H9 (cell line): ENCODE data around the gene AMN. TPM values are rescaled to one million over a fixed set of nuclear protein-coding genes. Genes with fewer than 3 reads are reported as not detected.

ENCODE experiments used
- DNase-seq: peaks from one replicate; pipeline ENCODE4 v3.0.0-alpha.2; 2017
- H2AFZ ChIP-seq: one replicate; pipeline ENCODE4 v1.6.1; 2013; ENCODE audit warnings: mild to moderate bottlenecking, low read length, control low read depth, moderate library complexity
- H2AK5ac ChIP-seq: 2 replicates; pipeline ENCODE4 v1.6.1; 2013; ENCODE audit warnings: low read length, control low read depth, mixed read lengths; ENCODE audit not compliant: insufficient read length
- H2BK120ac ChIP-seq: one replicate; pipeline ENCODE4 v1.6.1; 2013; ENCODE audit warnings: low read depth, mild to moderate bottlenecking, low read length, control low read depth, inconsistent platforms; ENCODE audit not compliant: poor library complexity, severe bottlenecking
- H2BK12ac ChIP-seq: 2 replicates; pipeline ENCODE4 v1.6.1; 2013; ENCODE audit warnings: low read length, control low read depth, mixed read lengths, low read depth; ENCODE audit not compliant: insufficient read length
- H2BK15ac ChIP-seq: 2 replicates; pipeline ENCODE4 v1.6.1; 2013; ENCODE audit warnings: low read depth, low read length, control low read depth
- H2BK20ac ChIP-seq: one replicate; pipeline ENCODE4 v1.6.1; 2013; ENCODE audit warnings: low read depth, mild to moderate bottlenecking, low read length, control low read depth, inconsistent platforms; ENCODE audit not compliant: poor library complexity, severe bottlenecking
- H2BK5ac ChIP-seq: 2 replicates; pipeline ENCODE4 v1.6.1; 2013; ENCODE audit warnings: low read length, control low read depth, mixed read lengths; ENCODE audit not compliant: insufficient read length
- H3K14ac ChIP-seq: 2 replicates; pipeline ENCODE4 v1.6.1; 2013; ENCODE audit warnings: low read length, control low read depth; ENCODE audit not compliant: insufficient read depth
- H3K18ac ChIP-seq: 2 replicates; pipeline ENCODE4 v1.6.1; 2013; ENCODE audit warnings: low read depth, mild to moderate bottlenecking, mixed read lengths, low read length, control low read depth; ENCODE audit not compliant: insufficient read length
- H3K23ac ChIP-seq: 2 replicates; pipeline ENCODE4 v1.6.1; 2013; ENCODE audit warnings: low read length, control low read depth, mixed read lengths, low read depth; ENCODE audit not compliant: insufficient read length
- H3K23me2 ChIP-seq: 2 replicates; pipeline ENCODE4 v1.6.1; 2013; ENCODE audit warnings: low read depth, mild to moderate bottlenecking, mixed read lengths, low read length, control low read depth; ENCODE audit not compliant: insufficient read length, poor library complexity, severe bottlenecking
- H3K27ac ChIP-seq: 2 replicates; pipeline ENCODE4 v1.5.1; 2013; ENCODE audit warnings: low read length, control low read depth, mixed read lengths, low read depth; ENCODE audit not compliant: insufficient read length
- H3K27me3 ChIP-seq: 2 replicates; pipeline ENCODE4 v1.6.1; 2013; ENCODE audit warnings: low read length, control low read depth, inconsistent platforms; ENCODE audit not compliant: insufficient read depth
- H3K4ac ChIP-seq: 2 replicates; pipeline ENCODE4 v1.6.1; 2013; ENCODE audit warnings: low read depth, mild to moderate bottlenecking, control low read depth, inconsistent platforms, low read length, moderate library complexity
- H3K4me1 ChIP-seq: 2 replicates; pipeline ENCODE4 v1.6.1; 2013; ENCODE audit warnings: low read length, control low read depth, inconsistent platforms; ENCODE audit not compliant: insufficient read depth
- H3K4me2 ChIP-seq: 2 replicates; pipeline ENCODE4 v1.6.1; 2013; ENCODE audit warnings: low read length, control low read depth, mixed read lengths; ENCODE audit not compliant: insufficient read length, insufficient read depth
- H3K56ac ChIP-seq: 2 replicates; pipeline ENCODE4 v1.6.1; 2013; ENCODE audit warnings: low read depth, mild to moderate bottlenecking, mixed read lengths, low read length, control low read depth; ENCODE audit not compliant: insufficient read length
- H3K79me1 ChIP-seq: 2 replicates; pipeline ENCODE4 v1.6.1; 2013; ENCODE audit warnings: low read depth, mild to moderate bottlenecking, moderate library complexity, low read length, control low read depth, inconsistent platforms; ENCODE audit not compliant: insufficient read depth, poor library complexity, severe bottlenecking
- H3K79me2 ChIP-seq: 2 replicates; pipeline ENCODE4 v1.6.1; 2013; ENCODE audit warnings: low read length, control low read depth, inconsistent platforms; ENCODE audit not compliant: insufficient read depth
- H3K9ac ChIP-seq: 2 replicates; pipeline ENCODE4 v1.6.1; 2013; ENCODE audit warnings: low read length, control low read depth, mixed read lengths; ENCODE audit not compliant: insufficient read length; ENCODE audit errors: extremely low read depth
- H3K9me3 ChIP-seq: one replicate; pipeline ENCODE4 v1.6.1; 2013; ENCODE audit warnings: low read depth, low read length, inconsistent platforms; ENCODE audit not compliant: control insufficient read depth
- H3T11ph ChIP-seq: one replicate; pipeline ENCODE4 v1.6.1; 2013; ENCODE audit warnings: mild to moderate bottlenecking, low read length, control low read depth, inconsistent platforms
- H4K20me1 ChIP-seq: one replicate; pipeline ENCODE4 v1.6.1; 2013; ENCODE audit not compliant: control insufficient read depth, insufficient read length, insufficient read depth
- H4K5ac ChIP-seq: 2 replicates; pipeline ENCODE4 v1.6.1; 2013; ENCODE audit warnings: low read depth, mild to moderate bottlenecking, mixed read lengths, low read length, control low read depth; ENCODE audit not compliant: insufficient read length
- H4K8ac ChIP-seq: replicated peaks from 2 replicates; pipeline ENCODE4 v1.6.1; 2013; ENCODE audit warnings: low read length, control low read depth, mixed read lengths, low read depth; ENCODE audit not compliant: insufficient read length
- H4K91ac ChIP-seq: 2 replicates; pipeline ENCODE4 v1.6.1; 2013; ENCODE audit warnings: low read depth, mild to moderate bottlenecking, moderate library complexity, mixed read lengths, low read length, control low read depth; ENCODE audit not compliant: insufficient read length
- H3K27ac Mint-ChIP-seq, 3 experiments: 2 replicates in 2 of 3; 3 replicates in 1 of 3; pipeline ENCODE4 v1.8.0; 2020 to 2021; ENCODE audit warnings: mixed read lengths in 3 of 3, mild to moderate bottlenecking in 1 of 3, moderate library complexity in 1 of 3
- H3K27me3 Mint-ChIP-seq: 2 replicates; pipeline ENCODE4 v1.8.0; 2021; ENCODE audit warnings: low read depth, mild to moderate bottlenecking, moderate library complexity, mixed read lengths
- H3K36me3 Mint-ChIP-seq, 3 experiments: 2 replicates in 2 of 3; 3 replicates in 1 of 3; pipeline ENCODE4 v1.8.0; 2020 to 2021; ENCODE audit warnings: low read depth in 3 of 3, mixed read lengths in 3 of 3; ENCODE audit not compliant: insufficient read depth in 1 of 3
- H3K4me1 Mint-ChIP-seq, 2 experiments: 2 replicates each; pipeline ENCODE4 v1.8.0; 2020; ENCODE audit warnings: mixed read lengths in 2 of 2
- H3K4me3 Mint-ChIP-seq, 2 experiments: 2 replicates in 1 of 2; 3 replicates in 1 of 2; pipeline ENCODE4 v1.8.0; 2020 to 2021; ENCODE audit warnings: mild to moderate bottlenecking in 2 of 2, mixed read lengths in 2 of 2, moderate library complexity in 1 of 2
- H3K9me3 Mint-ChIP-seq, 2 experiments: 2 replicates in 1 of 2; 3 replicates in 1 of 2; pipeline ENCODE4 v1.8.0; 2020; ENCODE audit warnings: mild to moderate bottlenecking in 2 of 2, mixed read lengths in 2 of 2, moderate library complexity in 1 of 2
- WGBS: extraction: QIAGEN DNeasy Blood & Tissue Kit; methylation state at CpG from one replicate; pipeline ENCODE4 v1.1.7; 2013; ENCODE audit warnings: missing lambda C conversion rate, low lambda C conversion rate, mixed read lengths; ENCODE audit not compliant: insufficient read length; ENCODE audit errors: extremely low coverage; 5-methylcytosine and 5-hydroxymethylcytosine counted together
- total RNA-seq: library from RNA; stranded (reverse); gene quantifications from 2 replicates; pipeline ENCODE4 v1.2.1, GENCODE V29; 2021
- TF ChIP-seq, protein P1 (sequence below): fragments of 200-600 bp; sonication (generic); conservative IDR thresholded peaks from 3 replicates; pipeline ENCODE4 v1.8.0; 2021; ENCODE audit warnings: antibody characterized with exemption, mild to moderate bottlenecking

AMN gene
- total RNA-seq, 1 experiment from 2014 or later = 1.9 TPM

DNA sequence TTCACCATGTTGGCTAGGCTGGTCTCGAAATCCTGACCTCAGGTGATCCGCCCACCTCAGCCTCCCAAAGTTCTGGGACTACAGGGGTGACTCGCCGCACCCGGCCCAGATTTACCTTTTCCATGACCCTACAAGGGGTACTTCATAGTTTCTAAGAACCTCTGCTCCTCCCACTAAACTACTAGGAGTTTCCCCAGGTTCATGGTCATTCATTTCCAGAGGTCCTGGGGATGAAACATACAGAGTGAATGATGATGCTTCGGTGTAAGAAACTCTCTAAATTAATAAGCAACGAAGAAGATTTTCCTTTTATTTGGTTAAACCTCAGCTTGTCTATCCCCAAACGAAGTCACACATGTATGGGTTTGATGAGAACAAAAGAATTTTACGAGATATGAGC, 56.9 kb downstream of the AMN start:
- Histone ChIP-seq H3K18ac (no peak overlapping the region), H3T11ph (no peak overlapping the region), H2AFZ (no peak overlapping the region), H4K91ac (no peak overlapping the region), H2BK20ac (no peak overlapping the region), H3K4ac (no peak overlapping the region), H4K20me1 (peaks cover 2% of the 10 kb centered on the region), H3K79me2 (no peaks in the 10 kb centered on the region), H2AK5ac (no peak overlapping the region), H3K27me3 (no peaks in the 10 kb centered on the region), H3K9me3 (no peaks in the 10 kb centered on the region), H2BK12ac (no peak overlapping the region), H4K8ac (no peak overlapping the region), H3K14ac (no peak overlapping the region), H2BK15ac (no peak overlapping the region), H3K56ac (no peak overlapping the region), H4K5ac (no peak overlapping the region), H3K23me2 (no peaks in the 10 kb centered on the region), H3K4me2 (no peak overlapping the region), H3K79me1 (no peaks in the 10 kb centered on the region), H2BK5ac (no peak overlapping the region), H3K27ac (no peak overlapping the region), H3K9ac (no peak overlapping the region), H3K23ac (no peak overlapping the region), H2BK120ac (no peak overlapping the region), H3K4me1 (no peaks in the 10 kb centered on the region)
- no peak overlapping the region for H3K4me3 Mint-ChIP-seq
- no peaks in the 10 kb centered on the region for H3K4me1 Mint-ChIP-seq
- no peaks in the 10 kb centered on the region for H3K9me3 Mint-ChIP-seq
- H3K27ac Mint-ChIP-seq = no peak overlapping the region
- no CpG with 5 or more reads among the region's 9 CpGs for whole genome bisulfite sequencing
- no peak for DNase-seq
- TF ChIP-seq, protein P1, sequence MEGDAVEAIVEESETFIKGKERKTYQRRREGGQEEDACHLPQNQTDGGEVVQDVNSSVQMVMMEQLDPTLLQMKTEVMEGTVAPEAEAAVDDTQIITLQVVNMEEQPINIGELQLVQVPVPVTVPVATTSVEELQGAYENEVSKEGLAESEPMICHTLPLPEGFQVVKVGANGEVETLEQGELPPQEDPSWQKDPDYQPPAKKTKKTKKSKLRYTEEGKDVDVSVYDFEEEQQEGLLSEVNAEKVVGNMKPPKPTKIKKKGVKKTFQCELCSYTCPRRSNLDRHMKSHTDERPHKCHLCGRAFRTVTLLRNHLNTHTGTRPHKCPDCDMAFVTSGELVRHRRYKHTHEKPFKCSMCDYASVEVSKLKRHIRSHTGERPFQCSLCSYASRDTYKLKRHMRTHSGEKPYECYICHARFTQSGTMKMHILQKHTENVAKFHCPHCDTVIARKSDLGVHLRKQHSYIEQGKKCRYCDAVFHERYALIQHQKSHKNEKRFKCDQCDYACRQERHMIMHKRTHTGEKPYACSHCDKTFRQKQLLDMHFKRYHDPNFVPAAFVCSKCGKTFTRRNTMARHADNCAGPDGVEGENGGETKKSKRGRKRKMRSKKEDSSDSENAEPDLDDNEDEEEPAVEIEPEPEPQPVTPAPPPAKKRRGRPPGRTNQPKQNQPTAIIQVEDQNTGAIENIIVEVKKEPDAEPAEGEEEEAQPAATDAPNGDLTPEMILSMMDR = no peak
- no peaks in the 10 kb centered on the region; the same call in 1 of the 2 replicates for H3K27me3 Mint-ChIP-seq
- peaks cover 16 to 88% (median 42%) of the 10 kb centered on the region in 3 experiments; a peak in 6 of 7 replicates for H3K36me3 Mint-ChIP-seq
